Transverse colon (tissue), 3 donors: Measurements from ENCODE around the gene DPP4.

Source experiments
- CTCF ChIP-seq, 5 experiments: fragments of 200-600 bp in 3 of 5; fragments of 450-650 bp in 2 of 5; sonication (generic) in 3 of 5; IDR thresholded peaks; 1 replicate in 2 of 5; 2 replicates in 3 of 5; pipeline ENCODE4 v1.5.1; 2016 to 2017; ENCODE audit warnings: antibody characterized with exemption in 5 of 5, inconsistent platforms in 3 of 5, mild to moderate bottlenecking in 2 of 5, moderate library complexity in 1 of 5
- EP300 ChIP-seq: sonication (generic); formaldehyde crosslinking; IDR thresholded peaks from one replicate; pipeline ENCODE4 v1.6.1; 2017; ENCODE audit warnings: antibody characterized with exemption, low read depth
- POLR2A ChIP-seq: fragments of 450-650 bp; IDR thresholded peaks from one replicate; pipeline ENCODE4 v1.6.1; 2016; ENCODE audit warnings: antibody characterized with exemption, mild to moderate bottlenecking, moderate library complexity

GRCh38 chr2:162037886-162038285 lies 36.1 kb downstream of the DPP4 start:
- TF ChIP-seq CTCF (IDR thresholded peaks at IDR 0.05) (no peak), POLR2A (no peak), EP300 (no peak)
